LNCaP clone FGC (cell line): ENCODE data around the gene TNFSF10.
A peak's percentile ranks its signal among the peaks of the same experiment; 100 is the strongest.

Experiments used
- DNase-seq: peaks from one replicate; pipeline ENCODE4 v3.0.0-alpha.2; 2011; ENCODE audit warnings: low read depth
- H3K4me3 ChIP-seq: 2 replicates; pipeline ENCODE4 v1.5.1; 2011; ENCODE audit warnings: mild to moderate bottlenecking, low read depth, low read length, control low read depth
- TF ChIP-seq, protein P1 (sequence below): IDR thresholded peaks from 2 replicates; pipeline ENCODE4 v1.5.1; 2012; ENCODE audit warnings: mild to moderate bottlenecking; ENCODE audit not compliant: control insufficient read depth, insufficient read depth; ENCODE audit errors: extremely low read depth

TNFSF10 gene

GRCh38 chr3:172538368-172539151 lies 15.3 kb upstream of the TNFSF10 start:
- no peak overlapping the region for H3K4me3 ChIP-seq
- no peak for DNase-seq
- TF ChIP-seq, protein P1, sequence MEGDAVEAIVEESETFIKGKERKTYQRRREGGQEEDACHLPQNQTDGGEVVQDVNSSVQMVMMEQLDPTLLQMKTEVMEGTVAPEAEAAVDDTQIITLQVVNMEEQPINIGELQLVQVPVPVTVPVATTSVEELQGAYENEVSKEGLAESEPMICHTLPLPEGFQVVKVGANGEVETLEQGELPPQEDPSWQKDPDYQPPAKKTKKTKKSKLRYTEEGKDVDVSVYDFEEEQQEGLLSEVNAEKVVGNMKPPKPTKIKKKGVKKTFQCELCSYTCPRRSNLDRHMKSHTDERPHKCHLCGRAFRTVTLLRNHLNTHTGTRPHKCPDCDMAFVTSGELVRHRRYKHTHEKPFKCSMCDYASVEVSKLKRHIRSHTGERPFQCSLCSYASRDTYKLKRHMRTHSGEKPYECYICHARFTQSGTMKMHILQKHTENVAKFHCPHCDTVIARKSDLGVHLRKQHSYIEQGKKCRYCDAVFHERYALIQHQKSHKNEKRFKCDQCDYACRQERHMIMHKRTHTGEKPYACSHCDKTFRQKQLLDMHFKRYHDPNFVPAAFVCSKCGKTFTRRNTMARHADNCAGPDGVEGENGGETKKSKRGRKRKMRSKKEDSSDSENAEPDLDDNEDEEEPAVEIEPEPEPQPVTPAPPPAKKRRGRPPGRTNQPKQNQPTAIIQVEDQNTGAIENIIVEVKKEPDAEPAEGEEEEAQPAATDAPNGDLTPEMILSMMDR = no peak

DNA sequence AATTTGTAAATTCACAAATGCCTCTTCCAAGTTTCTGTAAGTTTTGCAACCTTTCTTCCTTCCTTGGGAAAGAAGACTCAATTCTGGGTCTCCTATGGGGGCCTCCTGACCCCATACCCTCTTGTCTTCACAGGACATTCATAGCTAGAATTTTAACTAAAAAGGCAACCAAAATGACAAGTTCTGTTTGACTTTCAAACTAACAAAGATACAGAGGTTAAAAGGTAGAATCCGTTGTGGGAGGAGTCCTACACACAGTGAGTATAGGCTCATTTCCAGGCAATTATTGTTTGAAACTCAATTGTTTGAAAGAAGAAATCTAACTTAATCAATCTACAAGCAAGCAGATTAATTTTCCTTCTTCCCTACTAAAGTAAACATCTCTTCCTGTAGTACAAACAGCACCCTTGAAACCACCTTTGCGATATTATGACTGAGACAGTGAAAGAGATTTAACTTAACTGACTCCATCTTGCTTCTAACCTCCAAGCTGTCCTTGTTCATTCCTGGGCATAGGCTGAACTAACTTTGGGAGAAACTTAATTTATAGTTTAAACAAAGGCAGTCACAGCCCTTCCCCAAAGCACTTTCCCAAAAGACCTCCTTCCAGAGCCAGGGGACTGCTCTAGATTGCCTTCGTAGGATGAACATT lies 14.4 kb upstream of the TNFSF10 start:
- no peak overlapping the region for H3K4me3 ChIP-seq
- DNase-seq = no peak
- TF ChIP-seq, protein P1 = no peak

DNA sequence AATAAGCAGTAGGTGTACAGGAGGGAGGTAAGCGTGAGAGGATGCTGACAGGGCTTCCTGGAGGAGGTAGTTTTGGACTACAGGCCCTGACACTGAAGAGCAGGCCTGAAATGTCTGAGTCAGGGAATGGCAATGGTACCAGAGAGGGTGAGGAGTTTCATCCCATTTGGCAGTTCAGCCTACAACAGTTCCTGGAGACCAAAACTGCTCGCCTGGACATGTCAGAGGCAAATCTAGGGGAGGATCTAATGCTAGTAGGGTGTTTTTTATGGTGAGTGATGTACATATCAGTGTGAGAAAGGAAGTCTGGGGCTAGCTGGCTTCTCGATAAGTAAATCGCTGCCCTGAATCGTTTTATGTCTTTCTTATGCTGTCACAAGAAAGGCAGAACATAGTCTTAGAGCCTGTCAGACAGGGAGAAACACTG lies 13.8 kb upstream of the TNFSF10 start:
- TF ChIP-seq, protein P1 = no peak
- no peak overlapping the region for H3K4me3 ChIP-seq
- no peak for DNase-seq

GRCh38 chr3:172536505-172536904 lies 13.3 kb upstream of the TNFSF10 start:
- no peak overlapping the region for H3K4me3 ChIP-seq
- peak; percentile 88 for DNase-seq
- TF ChIP-seq, protein P1 = no peak

DNA sequence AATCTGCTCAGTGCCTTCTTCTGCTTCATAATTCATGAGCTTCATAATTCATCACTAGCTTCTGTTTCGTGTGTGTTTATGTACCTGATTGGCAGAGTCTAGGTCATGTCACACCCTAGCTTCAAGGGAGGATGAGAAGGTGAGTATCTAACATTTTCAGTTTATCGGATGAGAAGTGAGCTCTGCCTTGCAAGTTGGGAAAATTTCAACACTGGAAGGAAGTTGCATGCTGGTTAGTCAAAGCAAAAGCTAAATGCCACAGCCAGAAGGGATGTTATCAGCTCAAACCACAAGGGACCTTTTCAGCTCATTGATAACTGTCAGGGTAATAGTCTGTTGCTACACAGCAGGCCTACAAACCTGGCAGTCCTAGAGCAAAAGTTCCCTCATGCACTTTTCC lies 7.3 kb upstream of the TNFSF10 start:
- H3K4me3 ChIP-seq = no peak overlapping the region
- TF ChIP-seq, protein P1 = no peak
- no peak for DNase-seq

GRCh38 chr3:172530101-172530561 lies 6.9 kb upstream of the TNFSF10 start:
- no peak for DNase-seq
- no peak overlapping the region for H3K4me3 ChIP-seq
- TF ChIP-seq, protein P1 = no peak
